NB4 (cell line): ENCODE data around the gene NAXE.

Experiments
- POLR2A ChIP-seq: IDR thresholded peaks from 2 replicates; pipeline ENCODE4 v1.6.1; 2011; ENCODE audit warnings: mild to moderate bottlenecking; ENCODE audit not compliant: insufficient read length; ENCODE audit errors: extremely low read depth
- TF ChIP-seq, protein P1 (sequence below): IDR thresholded peaks from one replicate; pipeline ENCODE4 v1.5.1; 2012; ENCODE audit warnings: low read depth, low read length
- TF ChIP-seq, protein P2 (sequence below): IDR thresholded peaks from 2 replicates; pipeline ENCODE4 v1.6.1; 2011; ENCODE audit warnings: low read depth, low read length

DNA sequence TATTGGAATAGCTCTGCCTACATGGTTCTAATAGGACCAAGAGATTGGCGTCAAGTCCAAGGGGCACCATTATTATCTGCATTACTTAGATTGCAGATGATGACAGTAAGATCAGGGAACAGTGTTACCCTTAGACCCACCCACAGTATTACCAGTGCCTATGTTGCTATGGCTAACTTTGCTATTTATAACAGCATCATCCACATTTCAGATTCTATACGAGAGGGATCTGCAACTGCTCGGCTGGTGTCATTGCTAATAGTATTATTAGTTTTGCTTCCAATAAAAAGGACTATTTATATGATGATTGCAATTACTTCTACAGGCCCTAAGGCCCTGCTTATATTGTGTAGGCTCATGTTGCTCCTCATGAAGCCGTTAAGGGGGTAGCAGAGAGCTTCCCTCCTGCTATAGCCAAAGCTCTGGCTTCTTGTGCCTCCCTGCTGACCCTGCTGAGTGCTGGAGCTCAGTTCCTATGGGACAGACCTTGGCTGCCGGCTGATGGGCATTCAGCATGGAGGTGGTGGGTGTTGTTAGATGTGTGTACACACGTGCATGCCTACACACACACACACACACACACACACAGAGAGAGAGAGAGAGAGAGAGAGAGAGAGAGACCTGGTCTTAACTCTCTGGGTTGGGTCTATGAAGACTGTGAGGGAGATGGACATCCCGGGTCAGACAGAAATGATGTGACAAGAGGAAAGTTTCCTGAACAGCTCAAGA lies 51.6 kb downstream of the NAXE start:
- TF ChIP-seq, protein P1, sequence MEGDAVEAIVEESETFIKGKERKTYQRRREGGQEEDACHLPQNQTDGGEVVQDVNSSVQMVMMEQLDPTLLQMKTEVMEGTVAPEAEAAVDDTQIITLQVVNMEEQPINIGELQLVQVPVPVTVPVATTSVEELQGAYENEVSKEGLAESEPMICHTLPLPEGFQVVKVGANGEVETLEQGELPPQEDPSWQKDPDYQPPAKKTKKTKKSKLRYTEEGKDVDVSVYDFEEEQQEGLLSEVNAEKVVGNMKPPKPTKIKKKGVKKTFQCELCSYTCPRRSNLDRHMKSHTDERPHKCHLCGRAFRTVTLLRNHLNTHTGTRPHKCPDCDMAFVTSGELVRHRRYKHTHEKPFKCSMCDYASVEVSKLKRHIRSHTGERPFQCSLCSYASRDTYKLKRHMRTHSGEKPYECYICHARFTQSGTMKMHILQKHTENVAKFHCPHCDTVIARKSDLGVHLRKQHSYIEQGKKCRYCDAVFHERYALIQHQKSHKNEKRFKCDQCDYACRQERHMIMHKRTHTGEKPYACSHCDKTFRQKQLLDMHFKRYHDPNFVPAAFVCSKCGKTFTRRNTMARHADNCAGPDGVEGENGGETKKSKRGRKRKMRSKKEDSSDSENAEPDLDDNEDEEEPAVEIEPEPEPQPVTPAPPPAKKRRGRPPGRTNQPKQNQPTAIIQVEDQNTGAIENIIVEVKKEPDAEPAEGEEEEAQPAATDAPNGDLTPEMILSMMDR = no peak
- TF ChIP-seq, protein P2, sequence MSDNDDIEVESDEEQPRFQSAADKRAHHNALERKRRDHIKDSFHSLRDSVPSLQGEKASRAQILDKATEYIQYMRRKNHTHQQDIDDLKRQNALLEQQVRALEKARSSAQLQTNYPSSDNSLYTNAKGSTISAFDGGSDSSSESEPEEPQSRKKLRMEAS = no peak
- no peak for TF ChIP-seq POLR2A
